Frontal cortex (tissue), 4 donors: ENCODE measurements around the gene HBA1. TPM values are rescaled to one million over a fixed set of nuclear protein-coding genes. Genes with fewer than 3 reads are reported as not detected.
A peak's percentile ranks its signal among the peaks of the same experiment; 100 is the strongest.
"Not testable (repeated sequence)": the region's sequence is repeated elsewhere in the genome, so short reads cannot be mapped to it uniquely, and the experiment has no call there.

Experiments
- DNase-seq, 2 donors: peaks; one replicate each; pipeline ENCODE4 v3.0.0; 2012; ENCODE audit warnings: low spot score in 2 of 2
- FAIRE-seq: peaks from 2 replicates; lab custom pipeline; 2012; peaks lifted over from hg19 to GRCh38; lab: Jason Lieb, UNC
- total RNA-seq: library from RNA; depleted of rRNA; stranded (reverse); fragments of >200 nt; gene quantifications from one replicate; pipeline ENCODE4 v1.2.3, GENCODE V29; 2014
- donor health status: control.
- donor health status: control.
- donor health status: control.

Gene HBA1
- 371 TPM for total RNA-seq

DNA sequence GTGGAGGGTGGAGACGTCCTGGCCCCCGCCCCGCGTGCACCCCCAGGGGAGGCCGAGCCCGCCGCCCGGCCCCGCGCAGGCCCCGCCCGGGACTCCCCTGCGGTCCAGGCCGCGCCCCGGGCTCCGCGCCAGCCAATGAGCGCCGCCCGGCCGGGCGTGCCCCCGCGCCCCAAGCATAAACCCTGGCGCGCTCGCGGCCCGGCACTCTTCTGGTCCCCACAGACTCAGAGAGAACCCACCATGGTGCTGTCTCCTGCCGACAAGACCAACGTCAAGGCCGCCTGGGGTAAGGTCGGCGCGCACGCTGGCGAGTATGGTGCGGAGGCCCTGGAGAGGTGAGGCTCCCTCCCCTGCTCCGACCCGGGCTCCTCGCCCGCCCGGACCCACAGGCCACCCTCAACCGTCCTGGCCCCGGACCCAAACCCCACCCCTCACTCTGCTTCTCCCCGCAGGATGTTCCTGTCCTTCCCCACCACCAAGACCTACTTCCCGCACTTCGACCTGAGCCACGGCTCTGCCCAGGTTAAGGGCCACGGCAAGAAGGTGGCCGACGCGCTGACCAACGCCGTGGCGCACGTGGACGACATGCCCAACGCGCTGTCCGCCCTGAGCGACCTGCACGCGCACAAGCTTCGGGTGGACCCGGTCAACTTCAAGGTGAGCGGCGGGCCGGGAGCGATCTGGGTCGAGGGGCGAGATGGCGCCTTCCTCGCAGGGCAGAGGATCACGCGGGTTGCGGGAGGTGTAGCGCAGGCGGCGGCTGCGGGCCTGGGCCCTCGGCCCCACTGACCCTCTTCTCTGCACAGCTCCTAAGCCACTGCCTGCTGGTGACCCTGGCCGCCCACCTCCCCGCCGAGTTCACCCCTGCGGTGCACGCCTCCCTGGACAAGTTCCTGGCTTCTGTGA, at the start of gene HBA1:
TSS of gene HBA1 (plus strand) at position 204 of the 906 bp plus-strand sequence. CDS start at position 241, 37 bp downstream.
- DNase-seq, FAIRE-seq: not testable (repeated sequence)

DNA sequence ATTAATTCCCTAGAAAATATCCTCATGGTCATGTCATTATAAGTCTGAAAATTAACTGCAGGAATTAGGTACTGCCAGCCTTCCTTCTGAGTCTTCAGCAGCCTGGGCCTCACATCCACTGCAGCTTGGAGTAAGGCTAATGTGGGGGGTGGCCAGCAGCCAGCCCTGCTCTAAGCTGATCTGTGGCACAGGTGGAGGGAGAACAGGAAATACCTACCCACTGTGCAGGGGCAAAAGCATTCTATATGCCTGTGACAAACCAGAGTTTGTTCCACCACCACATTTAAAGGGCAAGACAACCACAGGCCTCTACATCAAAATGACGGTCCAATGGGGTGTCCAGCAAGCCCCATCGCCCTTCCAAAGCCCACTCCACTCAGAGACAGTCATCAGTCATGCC, 47.4 kb upstream of the HBA1 start:
- no peak for FAIRE-seq
- no peak for DNase-seq

DNA sequence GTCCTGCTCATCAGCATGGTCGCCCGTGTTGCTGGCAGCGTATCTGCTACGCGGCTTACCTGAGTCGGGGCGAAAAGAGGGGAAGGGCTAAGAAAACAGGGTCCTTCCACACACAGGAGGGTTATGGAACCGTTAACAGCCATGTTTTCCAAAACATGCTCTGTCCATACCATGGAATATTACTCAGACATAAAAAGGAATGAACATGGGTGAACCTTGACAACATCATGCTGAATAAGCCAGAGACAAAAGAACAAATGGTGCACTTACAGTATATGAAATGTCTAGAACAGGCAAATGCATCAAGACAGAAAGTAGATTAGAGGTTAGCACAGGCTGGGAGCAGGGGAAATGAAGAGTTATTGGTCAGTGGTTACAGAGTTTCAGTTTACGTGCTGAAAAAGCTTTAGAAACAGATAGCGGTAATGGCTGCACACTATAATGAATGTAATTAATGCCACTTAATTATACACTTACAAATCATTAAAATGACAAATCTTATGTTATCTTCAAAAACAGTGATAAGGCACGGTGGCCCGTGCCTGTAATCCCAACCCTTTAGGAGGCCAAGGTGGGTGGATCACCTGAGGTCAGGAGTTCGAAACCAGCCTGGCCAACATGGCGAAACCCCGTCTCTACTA, 45.8 kb upstream of the HBA1 start:
- FAIRE-seq (no peak), DNase-seq (no peak)

DNA sequence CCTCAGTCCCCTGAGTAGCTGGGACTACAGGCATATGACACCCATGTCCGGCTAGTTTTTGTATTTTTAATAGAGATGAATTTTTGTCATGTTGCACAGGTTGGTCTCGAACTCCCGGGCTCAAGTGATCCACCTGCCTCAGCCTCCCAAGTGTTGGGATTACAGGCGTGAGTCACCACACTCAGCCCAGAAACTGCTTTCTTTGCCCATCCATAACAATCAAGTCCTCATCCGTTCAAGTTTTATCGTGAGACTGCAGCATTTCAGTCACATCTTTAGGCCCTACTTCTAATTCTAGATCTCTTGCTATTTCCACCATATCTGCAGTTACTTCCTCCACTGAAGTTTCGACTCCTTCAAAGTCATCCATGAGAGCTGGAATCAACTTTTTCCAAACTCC, 44.4 kb upstream of the HBA1 start:
- no peak for DNase-seq
- no peak for FAIRE-seq

DNA sequence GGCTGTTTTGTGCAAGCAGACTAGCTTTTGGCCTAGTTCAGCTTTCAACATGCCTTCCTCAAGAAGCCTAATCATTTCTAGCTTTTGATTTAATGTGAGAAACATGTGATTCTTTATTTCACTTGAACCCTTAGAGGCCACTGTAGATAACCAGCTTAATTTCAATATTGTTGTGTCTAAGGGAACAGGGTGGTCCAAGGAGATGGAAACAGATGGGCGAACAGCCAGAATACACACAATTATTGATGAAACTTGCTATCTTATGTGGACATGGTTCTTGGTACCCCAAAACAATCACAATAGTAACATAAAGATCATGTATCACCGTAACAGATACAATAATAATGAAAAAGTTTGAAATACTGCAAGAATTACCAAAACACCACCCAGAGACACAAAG, 42.8 kb upstream of the HBA1 start:
- DNase-seq = no peak
- FAIRE-seq = no peak

DNA sequence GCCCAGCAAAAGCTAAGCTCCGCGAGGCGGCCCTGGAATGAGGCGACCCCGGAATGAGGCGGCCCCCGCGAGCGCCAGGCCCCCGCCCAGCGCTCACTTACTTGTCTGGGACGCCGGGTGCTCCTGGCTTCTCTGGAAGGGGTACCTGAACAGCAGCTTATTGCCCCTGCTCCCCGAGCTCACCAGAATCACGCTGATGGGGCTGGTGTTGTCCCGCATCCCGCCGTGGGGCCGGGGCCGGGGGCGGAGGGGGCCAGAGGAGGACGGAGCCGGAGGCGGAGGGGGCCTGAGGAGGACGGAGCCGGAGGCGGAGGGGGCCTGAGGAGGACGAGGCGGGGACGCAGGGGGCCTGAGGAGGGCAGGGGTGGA, 38.4 kb upstream of the HBA1 start:
- FAIRE-seq = no peak
- DNase-seq = peak in 1 of 2 donors; percentile 37

DNA sequence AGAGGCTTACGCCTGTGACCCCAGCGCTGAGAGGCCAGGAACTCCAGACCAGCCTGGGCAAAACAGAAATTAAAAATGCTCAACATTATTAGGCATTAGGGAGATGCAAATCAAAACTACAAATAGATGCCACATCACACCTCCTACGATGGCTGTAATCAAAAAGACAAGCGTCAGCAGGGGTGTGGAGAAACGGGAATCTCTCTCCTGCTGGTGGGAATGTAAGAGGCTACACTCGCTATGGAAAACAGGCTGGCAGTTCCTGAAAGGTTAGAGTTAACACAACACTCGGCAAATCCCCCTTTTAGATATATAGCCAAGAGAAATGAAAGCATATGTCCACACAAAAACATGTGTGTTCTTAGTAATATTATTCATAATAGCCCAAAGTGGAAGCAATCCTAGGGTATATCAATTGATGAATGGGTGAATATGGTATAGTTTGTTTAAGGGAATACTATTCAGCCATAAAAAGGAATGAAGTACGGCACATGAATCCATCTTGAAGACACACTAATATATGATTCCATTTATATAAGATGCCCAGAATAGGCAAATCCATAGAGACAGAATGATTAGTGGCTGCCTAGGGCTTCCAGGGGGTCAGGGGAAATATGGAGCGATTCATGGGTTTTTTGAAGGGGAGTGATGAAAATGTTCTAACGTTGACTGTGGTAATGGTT, 36.2 kb upstream of the HBA1 start:
- no peak for FAIRE-seq

DNA sequence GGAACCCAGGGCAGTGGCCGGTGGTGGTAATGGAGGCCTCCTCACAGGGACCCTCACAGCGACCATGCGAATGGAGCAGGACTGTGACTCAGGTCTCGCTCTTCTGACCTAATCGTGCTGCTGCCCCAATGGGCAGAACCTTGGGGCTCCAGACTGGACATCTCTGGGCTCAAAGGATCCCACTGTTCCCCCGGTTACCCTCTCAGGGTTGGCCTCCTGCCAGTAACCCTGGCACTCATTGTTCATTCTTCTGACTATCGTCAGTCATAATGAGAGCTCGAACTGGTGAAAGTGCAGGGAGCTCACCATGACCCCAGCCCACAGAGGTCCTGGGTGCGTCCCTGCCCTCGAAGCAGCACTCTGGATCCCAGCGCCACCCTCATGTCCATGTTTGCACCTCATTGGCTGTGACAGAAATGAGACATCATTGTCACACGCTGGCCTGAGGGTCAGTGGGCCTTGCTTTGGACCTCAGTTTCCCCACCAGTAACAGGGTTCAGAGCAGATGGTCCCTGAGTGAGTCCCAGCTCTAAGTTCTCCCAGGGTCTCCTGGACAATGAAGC, 34.0 kb upstream of the HBA1 start:
- DNase-seq (no peak), FAIRE-seq (no peak)

More for the DNA sequence above, 36.2 kb upstream of the HBA1 start:
- DNase-seq = no peak

DNA sequence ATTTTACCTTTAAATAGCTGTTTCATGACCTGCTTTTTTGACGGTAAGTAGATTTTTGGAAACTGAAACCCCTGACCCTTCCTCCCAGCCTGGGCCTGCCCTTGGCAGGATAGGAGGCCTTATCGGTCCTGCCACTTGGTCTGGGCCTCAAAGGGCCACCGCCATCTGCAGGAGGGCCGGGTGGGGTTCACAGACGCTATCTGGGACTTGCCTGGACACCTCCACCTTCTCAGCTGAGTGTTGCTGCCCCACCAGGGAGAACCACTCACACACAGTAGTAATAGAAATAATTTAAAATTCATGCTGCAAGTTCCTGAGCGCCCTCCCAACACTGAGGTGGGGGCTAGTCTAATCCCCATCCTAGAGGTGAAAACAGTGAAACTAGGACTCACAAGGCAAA, 33.4 kb upstream of the HBA1 start:
- DNase-seq = no peak
- FAIRE-seq = no peak

DNA sequence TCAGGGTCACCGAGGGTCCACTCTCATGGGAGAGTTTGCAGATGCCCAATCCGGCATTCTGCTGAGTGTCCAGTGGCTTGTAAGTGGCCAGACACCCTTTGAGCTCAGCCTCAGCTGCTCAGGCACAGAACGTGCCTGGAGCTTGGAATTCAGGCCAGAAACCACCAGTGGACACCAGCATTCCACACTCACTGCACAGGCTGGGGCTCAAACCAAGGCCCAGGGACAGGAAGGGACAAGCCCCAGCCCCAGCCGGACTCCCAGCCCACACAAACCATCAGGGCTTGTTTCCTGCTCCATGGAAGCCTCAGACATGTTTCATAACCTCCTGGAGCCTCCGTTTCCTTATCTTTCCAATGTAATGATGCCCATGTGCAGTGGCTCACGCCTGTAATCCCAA, 33.0 kb upstream of the HBA1 start:
- FAIRE-seq (no peak), DNase-seq (no peak)

DNA sequence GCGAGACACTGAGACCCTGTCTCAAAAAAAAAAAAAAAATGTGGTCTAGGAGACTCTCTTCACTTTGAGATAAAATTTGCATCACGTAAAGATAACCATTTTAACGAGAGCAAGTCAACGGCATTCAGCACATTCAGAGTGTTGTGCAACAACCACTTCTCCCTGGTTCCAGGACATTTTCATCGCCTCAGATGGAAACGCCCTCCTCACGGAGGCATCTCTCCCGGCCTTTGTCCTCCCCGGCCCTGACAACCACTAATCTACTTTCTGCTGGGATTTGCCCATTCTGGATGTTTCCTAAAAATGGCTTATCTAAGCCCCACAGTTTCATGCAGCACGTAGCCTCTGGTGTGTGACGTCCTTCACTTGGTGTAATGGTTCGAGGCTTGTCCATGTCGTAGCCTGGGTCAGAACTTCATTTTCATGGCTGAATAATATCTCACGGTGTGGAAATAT, 31.7 kb upstream of the HBA1 start:
- DNase-seq (no peak), FAIRE-seq (no peak)

DNA sequence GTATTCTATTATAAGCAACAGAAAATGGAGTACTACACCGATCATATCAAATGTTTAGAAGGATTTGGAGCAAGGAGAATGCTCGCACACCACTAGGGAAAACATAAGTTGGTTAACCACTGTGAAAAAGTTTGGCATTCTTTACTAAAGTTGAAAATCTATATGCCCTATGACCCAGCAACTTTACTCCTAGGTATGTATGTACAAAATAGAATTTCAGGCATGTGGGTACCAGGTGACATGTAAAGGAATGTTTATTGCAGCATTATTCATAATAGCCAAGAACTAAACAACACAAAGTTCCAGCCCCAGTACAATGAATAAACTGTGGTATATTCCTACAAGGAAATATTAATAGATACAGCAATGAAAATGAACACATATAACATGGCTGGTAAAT, 29.8 kb upstream of the HBA1 start:
- FAIRE-seq (no peak), DNase-seq (no peak)

DNA sequence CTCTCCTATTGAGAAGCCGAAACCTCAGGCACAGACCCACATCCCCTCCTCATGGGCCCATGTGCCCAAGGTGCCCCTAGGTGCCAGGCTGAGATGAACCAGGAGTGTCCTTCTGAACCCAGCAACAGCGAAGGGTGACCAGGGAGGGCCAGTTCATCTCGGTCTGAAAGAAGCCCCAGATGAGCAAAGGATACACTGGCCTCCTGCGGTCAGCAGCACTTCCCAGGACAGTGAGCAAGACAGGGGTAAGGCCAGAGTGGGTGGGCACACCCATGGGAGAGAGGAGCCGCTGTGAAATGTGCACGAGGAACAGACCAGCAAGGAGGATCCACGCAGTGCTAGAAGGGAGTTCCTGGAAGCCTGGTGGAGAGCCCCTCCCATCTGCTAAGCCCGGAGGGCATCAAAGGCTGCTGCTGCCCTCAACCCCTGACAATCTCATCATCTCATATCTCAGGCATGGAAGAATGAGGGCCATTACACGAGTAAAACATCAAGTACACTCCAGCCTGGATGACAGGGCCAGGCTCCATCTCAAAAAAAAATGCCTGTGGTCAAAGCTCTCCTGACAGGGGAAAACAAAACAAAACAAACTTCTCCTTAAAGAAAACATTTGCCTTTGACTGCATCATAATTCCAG, 27.3 kb upstream of the HBA1 start:
- no peak for DNase-seq
- FAIRE-seq = no peak

DNA sequence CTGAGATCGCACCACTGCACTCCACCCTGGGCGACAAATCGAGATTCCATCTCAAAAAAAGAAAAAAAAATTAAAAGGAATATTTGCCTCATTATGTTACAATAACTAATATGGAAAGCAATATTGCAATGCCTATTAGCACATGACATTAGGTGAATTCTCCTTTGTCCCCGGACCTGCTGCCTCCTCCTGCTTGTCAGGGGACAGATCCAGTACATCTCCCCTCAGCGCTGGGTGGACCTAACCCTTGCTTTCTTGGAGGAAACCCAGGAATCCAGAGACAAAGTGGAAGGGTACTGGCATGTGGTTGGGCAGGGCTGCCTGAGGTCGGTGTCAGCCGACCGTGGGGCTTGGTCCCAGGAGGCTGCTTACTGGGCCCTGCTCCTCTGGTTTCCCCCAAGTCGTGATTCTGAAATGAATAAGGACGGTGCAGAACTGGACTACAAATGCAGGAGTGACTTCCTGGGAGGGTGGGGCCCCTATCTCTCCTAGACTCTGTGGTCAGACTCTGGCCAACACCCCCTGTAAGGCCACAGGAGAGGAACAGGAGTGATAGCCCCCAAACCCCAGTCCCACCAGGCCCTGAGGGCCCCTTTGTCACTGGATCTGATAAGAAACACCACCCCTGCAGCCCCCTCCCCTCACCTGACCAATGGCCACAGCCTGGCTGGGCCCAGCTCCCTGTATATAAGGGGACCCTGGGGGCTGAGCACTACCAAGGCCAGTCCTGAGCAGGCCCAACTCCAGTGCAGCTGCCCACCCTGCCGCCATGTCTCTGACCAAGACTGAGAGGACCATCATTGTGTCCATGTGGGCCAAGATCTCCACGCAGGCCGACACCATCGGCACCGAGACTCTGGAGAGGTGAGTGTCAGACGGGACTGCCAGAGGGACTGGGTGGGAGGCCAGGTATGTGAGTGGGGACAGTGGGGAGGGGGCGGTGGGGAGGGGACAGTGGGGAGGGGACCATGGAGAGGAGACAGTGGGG, 24.0 kb upstream of the HBA1 start, which contains the start of gene HBZ:
TSS of gene HBZ (plus strand) at position 504 of the 988 bp plus-strand sequence. CDS start at position 770, 266 bp downstream.
- no peak for DNase-seq

DNA sequence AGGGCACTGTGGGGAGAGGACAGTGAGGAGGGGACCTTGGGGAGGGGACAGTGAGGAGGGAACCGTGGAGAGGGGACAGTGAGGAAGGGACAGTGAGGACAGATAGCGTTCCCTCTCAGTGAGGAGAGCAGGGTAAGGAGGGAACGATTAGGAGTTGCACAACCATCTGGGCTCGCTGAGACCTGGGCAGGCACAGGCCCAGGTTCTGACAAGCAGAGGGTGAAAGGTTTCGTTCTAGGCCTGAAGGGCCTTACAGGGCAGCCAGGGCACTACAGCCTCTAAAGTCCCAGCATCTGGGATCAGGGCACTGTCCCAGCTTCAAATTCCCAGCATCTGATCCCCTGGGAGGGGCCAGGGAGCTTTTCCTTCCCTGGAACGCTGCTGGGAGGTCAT, 23.4 kb upstream of the HBA1 start:
- not testable (repeated sequence) for FAIRE-seq, DNase-seq

More for the DNA sequence above, 24.0 kb upstream of the HBA1 start, which contains the start of gene HBZ:
- FAIRE-seq = no peak

DNA sequence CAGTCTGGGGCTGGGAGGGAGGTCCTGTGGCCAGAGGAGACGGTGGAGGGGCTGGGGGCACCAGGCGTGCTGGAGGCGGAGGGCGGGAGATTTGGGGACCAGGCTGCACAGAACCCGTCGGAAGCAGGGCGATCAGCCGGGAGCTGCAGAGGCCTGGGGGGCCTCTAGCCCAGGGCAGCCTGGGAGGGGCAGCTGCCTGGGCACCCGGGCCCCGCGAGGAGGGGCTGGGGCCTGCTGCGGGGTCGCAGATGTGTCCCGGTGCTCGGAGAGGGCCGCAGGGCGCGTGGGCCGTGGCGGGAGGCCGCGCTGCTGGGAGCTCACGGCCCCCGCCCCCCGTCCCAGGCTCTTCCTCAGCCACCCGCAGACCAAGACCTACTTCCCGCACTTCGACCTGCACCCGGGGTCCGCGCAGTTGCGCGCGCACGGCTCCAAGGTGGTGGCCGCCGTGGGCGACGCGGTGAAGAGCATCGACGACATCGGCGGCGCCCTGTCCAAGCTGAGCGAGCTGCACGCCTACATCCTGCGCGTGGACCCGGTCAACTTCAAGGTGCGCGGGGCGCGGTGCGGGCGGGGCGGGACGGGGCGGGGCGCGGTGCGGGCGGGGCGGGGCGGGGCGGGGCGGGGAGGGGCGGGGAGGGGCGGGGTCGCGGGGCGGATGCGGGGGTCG, 22.8 kb upstream of the HBA1 start:
- FAIRE-seq, DNase-seq: not testable (repeated sequence)

DNA sequence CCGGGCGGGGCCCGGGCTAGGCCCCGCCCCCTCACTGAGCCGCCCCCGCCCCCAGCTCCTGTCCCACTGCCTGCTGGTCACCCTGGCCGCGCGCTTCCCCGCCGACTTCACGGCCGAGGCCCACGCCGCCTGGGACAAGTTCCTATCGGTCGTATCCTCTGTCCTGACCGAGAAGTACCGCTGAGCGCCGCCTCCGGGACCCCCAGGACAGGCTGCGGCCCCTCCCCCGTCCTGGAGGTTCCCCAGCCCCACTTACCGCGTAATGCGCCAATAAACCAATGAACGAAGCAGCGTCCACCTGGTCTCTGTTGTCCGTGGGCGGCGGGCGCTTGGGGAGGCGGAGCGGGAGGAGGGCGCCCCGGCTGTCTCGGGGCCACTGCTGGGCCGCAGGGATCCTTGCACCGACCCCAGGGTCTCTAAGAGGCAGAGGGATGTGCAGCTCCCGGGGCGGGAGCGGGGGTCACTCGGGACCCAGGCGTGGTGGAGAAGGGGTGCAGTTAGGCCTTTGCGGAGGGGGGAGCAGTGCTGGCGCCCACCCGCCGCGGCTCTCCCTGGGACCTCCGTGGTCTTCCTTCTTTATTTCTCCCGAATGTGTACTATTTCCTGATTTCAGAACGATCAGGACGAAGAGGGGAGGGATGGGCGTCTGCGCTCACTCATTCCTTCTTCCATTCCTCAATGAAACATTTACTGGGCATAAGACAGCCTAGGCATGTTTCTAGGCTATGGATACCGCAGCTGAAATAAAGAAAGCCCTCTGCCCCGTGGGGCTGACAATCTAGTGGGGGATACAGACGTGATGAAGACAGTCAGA, 22.1 kb upstream of the HBA1 start:
- DNase-seq (no peak), FAIRE-seq (no peak)
